GM12878 (cell line): ENCODE measurements around the gene SLC25A43. TPM values are rescaled to one million over a fixed set of nuclear protein-coding genes. Genes with fewer than 3 reads are reported as not detected.

ENCODE experiments used
- ATAC-seq: fragments of 200-7000 bp; cut with Tn5 transposase; 3 replicates; pipeline ENCODE4 v1.9.1; 2020; ENCODE audit warnings: mild to moderate bottlenecking, moderate library complexity
- BruUV-seq: library from RNA; stranded (reverse); fragments of 400-500 nt; replicated peaks from 2 replicates; lab custom pipeline; 2021; lab: Mats Ljungman, UMichigan
- CTCF ChIA-PET: fragments of 300-600 bp; sonication (Branson Sonifier 250); formaldehyde crosslinking; extraction: SDS; loops from one replicate; lab custom pipeline; 2021; ENCODE audit warnings: inconsistent platforms; lab: Yijun Ruan, JAX
- POLR2A ChIA-PET: fragments of 350-600 bp; formaldehyde crosslinking; extraction: SDS; loops from one replicate; lab custom pipeline; 2021; ENCODE audit warnings: inconsistent platforms; lab: Charles Lee
- RAD21 ChIA-PET: fragments of 300-600 bp; sonication (Branson Sonifier 250); formaldehyde crosslinking; loops from one replicate; lab custom pipeline; 2023; ENCODE audit warnings: antibody characterized with exemption; ENCODE audit not compliant: unreplicated experiment; lab: Charles Lee
- SMC1A ChIA-PET: fragments of 300-600 bp; sonication (Branson Sonifier 250); formaldehyde crosslinking; loops from one replicate; lab custom pipeline; 2023; ENCODE audit not compliant: unreplicated experiment, uncharacterized antibody; lab: Charles Lee
- DNase-seq: peaks from one replicate; pipeline ENCODE4 v3.0.0-alpha.2; 2011; ENCODE audit warnings: low read depth, low spot score
- FAIRE-seq: peaks from 3 replicates; lab custom pipeline; 2011; peaks lifted over from hg19 to GRCh38; lab: Jason Lieb, UNC
- H2AFZ ChIP-seq: 2 replicates; pipeline ENCODE4 v1.6.0; 2011; ENCODE audit warnings: low read depth, low read length, control low read depth; ENCODE audit not compliant: control insufficient read depth
- H3K27ac ChIP-seq: 2 replicates; pipeline ENCODE4 v1.5.1; 2011; ENCODE audit warnings: control low read depth; ENCODE audit not compliant: control insufficient read depth, insufficient read depth
- H3K27me3 ChIP-seq, 2 experiments: replicated peaks in 1 of 2; 2 replicates each; pipeline versions ENCODE4 v1.6.0 to v1.6.1; 2011; ENCODE audit warnings: low read length in 1 of 2; ENCODE audit not compliant: control insufficient read depth in 2 of 2, insufficient read depth in 2 of 2
- H3K36me3 ChIP-seq, 2 experiments: 2 replicates each; pipeline ENCODE4 v1.5.1; 2011; ENCODE audit warnings: low read length in 1 of 2; ENCODE audit not compliant: control insufficient read depth in 2 of 2, insufficient read depth in 2 of 2
- H3K4me1 ChIP-seq: 2 replicates; pipeline ENCODE4 v1.6.1; 2011; ENCODE audit warnings: mild to moderate bottlenecking, low read length, moderate library complexity, mixed read lengths; ENCODE audit not compliant: control insufficient read depth, insufficient read depth
- H3K4me2 ChIP-seq: 2 replicates; pipeline ENCODE4 v1.6.0; 2011; ENCODE audit warnings: control low read depth; ENCODE audit not compliant: control insufficient read depth, insufficient read depth
- H3K4me3 ChIP-seq: fragments of 200-600 bp; sonication (generic); 2 replicates; pipeline ENCODE4 v1.5.1; 2016
- H3K79me2 ChIP-seq: 2 replicates; pipeline ENCODE4 v1.6.0; 2011; ENCODE audit warnings: low read length; ENCODE audit not compliant: control insufficient read depth, insufficient read depth
- H3K9ac ChIP-seq: 2 replicates; pipeline ENCODE4 v1.8.0; 2011; ENCODE audit warnings: low read length, control low read depth, mixed read lengths; ENCODE audit not compliant: control insufficient read depth, insufficient read depth
- H3K9me3 ChIP-seq: replicated peaks from 3 replicates; pipeline ENCODE4 v1.5.1; 2011; ENCODE audit warnings: mild to moderate bottlenecking, low read length; ENCODE audit not compliant: control insufficient read depth, insufficient read depth
- H4K20me1 ChIP-seq: 2 replicates; pipeline ENCODE4 v1.6.0; 2011; ENCODE audit not compliant: control insufficient read depth, insufficient read depth
- BCL3 ChIP-seq: IDR thresholded peaks from 2 replicates; pipeline ENCODE4 v1.6.1; 2011; ENCODE audit warnings: borderline replicate concordance, low read depth, mild to moderate bottlenecking, moderate library complexity, low read length; ENCODE audit not compliant: insufficient read depth, poor library complexity, severe bottlenecking
- BMI1 ChIP-seq: fragments of 450-650 bp; IDR thresholded peaks from 2 replicates; pipeline ENCODE4 v1.6.1; 2016; ENCODE audit warnings: mild to moderate bottlenecking, moderate library complexity, borderline replicate concordance
- CBFB ChIP-seq: IDR thresholded peaks from 2 replicates; pipeline ENCODE4 v1.6.1; 2016; ENCODE audit warnings: antibody characterized with exemption, low read depth
- CBX3 ChIP-seq: fragments of 200-600 bp; sonication (generic); IDR thresholded peaks from 2 replicates; pipeline ENCODE4 v1.6.1; 2016; ENCODE audit warnings: low read depth, borderline replicate concordance
- CREM ChIP-seq: IDR thresholded peaks from 2 replicates; pipeline ENCODE4 v1.6.1; 2014; ENCODE audit warnings: antibody characterized with exemption, low read depth
- EGR1 ChIP-seq, 2 experiments: IDR thresholded peaks; 1 replicate in 1 of 2; 2 replicates in 1 of 2; pipeline ENCODE4 v1.6.1; 2011 to 2012; ENCODE audit warnings: low read depth in 2 of 2, low read length in 2 of 2, borderline replicate concordance in 1 of 2, mild to moderate bottlenecking in 1 of 2, moderate library complexity in 1 of 2
- ESRRA ChIP-seq: IDR thresholded peaks from 2 replicates; pipeline ENCODE4 v1.6.1; 2012; ENCODE audit warnings: mild to moderate bottlenecking, low read length, improper control_type of control experiment
- FOXK2 ChIP-seq: fragments of 450-650 bp; IDR thresholded peaks from 2 replicates; pipeline ENCODE4 v1.6.1; 2017; ENCODE audit warnings: mild to moderate bottlenecking, moderate library complexity
- FOXM1 ChIP-seq: IDR thresholded peaks from 2 replicates; pipeline ENCODE4 v1.6.1; 2012; ENCODE audit warnings: low read depth, mild to moderate bottlenecking, inconsistent platforms, low read length, moderate library complexity
- GATAD2B ChIP-seq: fragments of 450-650 bp; conservative IDR thresholded peaks from 2 replicates; pipeline ENCODE4 v1.6.1; 2017; ENCODE audit warnings: low read depth, mild to moderate bottlenecking, moderate library complexity
- HDGF ChIP-seq: fragments of 450-650 bp; IDR thresholded peaks from 2 replicates; pipeline ENCODE4 v1.6.1; 2016; ENCODE audit warnings: antibody characterized with exemption
- LARP7 ChIP-seq: fragments of 450-650 bp; IDR thresholded peaks from 2 replicates; pipeline ENCODE4 v1.6.1; 2017; ENCODE audit warnings: mild to moderate bottlenecking
- NFIC ChIP-seq: IDR thresholded peaks from 2 replicates; pipeline ENCODE4 v1.6.1; 2012; ENCODE audit warnings: low read depth, mild to moderate bottlenecking, inconsistent platforms, low read length, moderate library complexity
- NKRF ChIP-seq: fragments of 450-650 bp; conservative IDR thresholded peaks from 2 replicates; pipeline ENCODE4 v1.6.1; 2017; ENCODE audit warnings: mild to moderate bottlenecking, moderate library complexity
- PML ChIP-seq: IDR thresholded peaks from 2 replicates; pipeline ENCODE4 v1.6.1; 2012; ENCODE audit warnings: low read length, inconsistent platforms
- RBBP5 ChIP-seq: fragments of 200-600 bp; sonication (generic); conservative IDR thresholded peaks from 2 replicates; pipeline ENCODE4 v1.6.1; 2016
- SMARCA5 ChIP-seq: fragments of 450-650 bp; IDR thresholded peaks from 2 replicates; pipeline ENCODE4 v1.6.1; 2017; ENCODE audit warnings: mild to moderate bottlenecking
- SMC3 ChIP-seq: IDR thresholded peaks from 2 replicates; pipeline ENCODE4 v1.6.1; 2011; ENCODE audit warnings: low read length, improper control_type of control experiment, borderline replicate concordance
- USF2 ChIP-seq: IDR thresholded peaks from 2 replicates; pipeline ENCODE4 v1.6.1; 2011; ENCODE audit warnings: low read depth, low read length, improper control_type of control experiment, borderline replicate concordance
- YBX1 ChIP-seq: fragments of 450-650 bp; IDR thresholded peaks from 2 replicates; pipeline ENCODE4 v1.6.1; 2016; ENCODE audit warnings: antibody characterized with exemption
- YY1 ChIP-seq: IDR thresholded peaks from 2 replicates; pipeline ENCODE4 v1.6.1; 2011; ENCODE audit warnings: low read depth, mild to moderate bottlenecking, low read length
- ZNF384 ChIP-seq: IDR thresholded peaks from 2 replicates; pipeline ENCODE4 v1.6.1; 2012; ENCODE audit warnings: low read depth, mild to moderate bottlenecking, low read length, improper control_type of control experiment, borderline replicate concordance
- WGBS: methylation state at CpG from one replicate; pipeline ENCODE4 v1.1.6; 2016; ENCODE audit warnings: low lambda C conversion rate; ENCODE audit not compliant: insufficient replicate concordance, insufficient coverage; ENCODE audit errors: missing lambda C conversion rate; 5-methylcytosine and 5-hydroxymethylcytosine counted together
- in situ Hi-C: fragments of 300-500 bp; cut with MboI; formaldehyde crosslinking; loops from 9 replicates; pipeline ENCODE4 v1.14.3; 2018; ENCODE audit warnings: mixed read lengths
- intact Hi-C: fragments of 100-400 bp; cut with micrococcal nuclease; formaldehyde crosslinking; loops from one replicate; pipeline ENCODE4 v1.14.2; 2022; ENCODE audit not compliant: unreplicated experiment
- polyA plus RNA-seq, 11 experiments: library from polyadenylated mRNA; depleted of rRNA in 4 of 11; unstranded in 6 of 11; stranded (reverse) in 5 of 11; fragments of >200 nt; fragmentation: Nextera tagmentation in 4 of 11; fragmentation: Illumina TruSeq in 1 of 11; extraction: Ambion mirVana in 4 of 11; extraction: Trizol in 1 of 11; gene quantifications; 1 replicate in 1 of 11; 2 replicates in 10 of 11; pipeline versions ENCODE4 v1.2.1 to v1.2.3, GENCODE V29; 2011 to 2016; ENCODE audit warnings: inconsistent platforms in 2 of 11, missing spikeins in 2 of 11, low read depth in 1 of 11
- total RNA-seq, 4 experiments: library from RNA; depleted of rRNA in 3 of 4; stranded (reverse); fragments of >200 nt in 3 of 4; fragmentation: Illumina TruSeq in 1 of 4; extraction: Trizol in 1 of 4; gene quantifications; 2 replicates each; pipeline versions ENCODE4 v1.2.1 to v1.2.3, GENCODE V29; 2013 to 2021

The SLC25A43 gene
- total and polyA plus RNA-seq, 10 of the 15 experiments (the other 5 are each of a cell fraction or from before 2014, with no cell fraction given): 2.5 to 13.5 (median 6.8) TPM

- TF ChIP-seq BCL3: no peak
- no peak for TF ChIP-seq HDGF
- no peak for TF ChIP-seq NFIC
- no peak for TF ChIP-seq ZNF384
- TF ChIP-seq CBX3: no peak
- TF ChIP-seq PML: no peak
- no peak for TF ChIP-seq EGR1 (IDR thresholded peaks at IDR 0.05; ENCODE audit: borderline replicate concordance in 1 of 2, low read depth in 2 of 2, low read length in 2 of 2)
- TF ChIP-seq SMC3: no peak
Observed at GRCh38 chrX:119376312-119376711, 22.8 kb upstream of the SLC25A43 start (continued).

GRCh38 chrX:119381349-119381944, 17.7 kb upstream of the SLC25A43 start:
- Histone ChIP-seq H3K27ac (no peak overlapping the region), H4K20me1 (no peaks in the 10 kb centered on the region), H2AFZ (no peak overlapping the region), H3K27me3 (no peaks in the 10 kb centered on the region), H3K4me1 (no peaks in the 10 kb centered on the region), H3K4me2 (no peak overlapping the region), H3K4me3 (no peak overlapping the region), H3K36me3 (no peaks in the 10 kb centered on the region), H3K9me3 (no peaks in the 10 kb centered on the region), H3K79me2 (no peaks in the 10 kb centered on the region), H3K9ac (no peak overlapping the region)
- ChIA-PET POLR2A (interaction anchor here (1.0 kb wide), 1 partner anchor 87 kb away, joined by 3 read pairs; the partner anchor contains the start of gene SLC25A5), RAD21 (no interaction called here), SMC1A (interaction anchor here (1.3 kb wide), 1 partner anchor 25 kb away, joined by 3 read pairs; no protein-coding TSS in a partner anchor), CTCF (interaction anchor here (0.6 kb wide), 1 partner anchor 616 kb away, joined by 3 read pairs; no protein-coding TSS in a partner anchor)
- in situ Hi-C loops: no loop called here
- intact Hi-C loops: no loop called here
- ATAC-seq (no peak), FAIRE-seq (no peak), DNase-seq (no peak)
- 27% methylated on average over 1 of the region's 1 CpG for WGBS
- no TSS peak for BruUV-seq
- TF ChIP-seq CREM (no peak), GATAD2B (no peak), LARP7 (no peak), FOXK2 (no peak), FOXM1 (no peak), BMI1 (no peak), ZNF384 (no peak), YY1 (no peak), RBBP5 (no peak), CBFB (no peak), NKRF (no peak), USF2 (no peak), YBX1 (no peak), ESRRA (no peak), SMARCA5 (no peak)
